ENCODE results near the gene TRIM59.

DNA sequence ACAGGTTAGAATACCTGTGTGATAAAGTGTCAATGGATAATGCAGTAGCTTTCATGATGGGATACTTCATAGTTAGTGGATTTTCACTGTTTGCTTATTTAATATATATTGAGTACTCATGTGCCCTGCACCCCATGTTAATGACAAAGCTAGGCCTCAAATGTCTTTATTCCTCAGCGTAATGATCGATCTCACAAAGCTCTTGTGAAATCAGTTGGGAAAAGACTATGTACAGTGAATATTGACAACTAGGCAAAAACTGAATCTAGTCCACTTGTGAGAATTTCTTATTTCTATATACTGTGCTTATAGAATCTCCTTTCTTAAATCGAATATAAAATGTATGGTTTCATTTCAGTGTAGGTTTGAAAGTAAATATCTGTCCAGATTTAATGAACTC lies 32.3 kb downstream of the TRIM59 start:
- TF ChIP-seq, protein P1, sequence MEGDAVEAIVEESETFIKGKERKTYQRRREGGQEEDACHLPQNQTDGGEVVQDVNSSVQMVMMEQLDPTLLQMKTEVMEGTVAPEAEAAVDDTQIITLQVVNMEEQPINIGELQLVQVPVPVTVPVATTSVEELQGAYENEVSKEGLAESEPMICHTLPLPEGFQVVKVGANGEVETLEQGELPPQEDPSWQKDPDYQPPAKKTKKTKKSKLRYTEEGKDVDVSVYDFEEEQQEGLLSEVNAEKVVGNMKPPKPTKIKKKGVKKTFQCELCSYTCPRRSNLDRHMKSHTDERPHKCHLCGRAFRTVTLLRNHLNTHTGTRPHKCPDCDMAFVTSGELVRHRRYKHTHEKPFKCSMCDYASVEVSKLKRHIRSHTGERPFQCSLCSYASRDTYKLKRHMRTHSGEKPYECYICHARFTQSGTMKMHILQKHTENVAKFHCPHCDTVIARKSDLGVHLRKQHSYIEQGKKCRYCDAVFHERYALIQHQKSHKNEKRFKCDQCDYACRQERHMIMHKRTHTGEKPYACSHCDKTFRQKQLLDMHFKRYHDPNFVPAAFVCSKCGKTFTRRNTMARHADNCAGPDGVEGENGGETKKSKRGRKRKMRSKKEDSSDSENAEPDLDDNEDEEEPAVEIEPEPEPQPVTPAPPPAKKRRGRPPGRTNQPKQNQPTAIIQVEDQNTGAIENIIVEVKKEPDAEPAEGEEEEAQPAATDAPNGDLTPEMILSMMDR (IDR thresholded peaks at IDR 0.05), result no peak
- TF ChIP-seq POLR2A (IDR thresholded peaks at IDR 0.05), result no peak

Data from lower leg skin (tissue), 3 donors.